OCI-LY1 (cell line): ENCODE results near the gene NUDC.
"Not testable (repeated sequence)": the region's sequence is repeated elsewhere in the genome, so short reads cannot be mapped to it uniquely, and the experiment has no call there.

ENCODE experiments used
- EZH2 ChIP-seq: fragments of 200-600 bp; sonication (generic), shearing (Covaris generic); IDR thresholded peaks from 2 replicates; pipeline ENCODE4 v1.8.0; 2017; ENCODE audit warnings: borderline replicate concordance, mixed run types, mild to moderate bottlenecking, antibody characterized with exemption, low read length, moderate library complexity, mixed read lengths
- TF ChIP-seq, protein P1 (sequence below): fragments of 200-600 bp; sonication (generic), shearing (Covaris generic); IDR thresholded peaks from 2 replicates; pipeline ENCODE4 v1.5.1; 2017; ENCODE audit warnings: mild to moderate bottlenecking, antibody characterized with exemption, low read length, moderate library complexity, mixed read lengths

DNA sequence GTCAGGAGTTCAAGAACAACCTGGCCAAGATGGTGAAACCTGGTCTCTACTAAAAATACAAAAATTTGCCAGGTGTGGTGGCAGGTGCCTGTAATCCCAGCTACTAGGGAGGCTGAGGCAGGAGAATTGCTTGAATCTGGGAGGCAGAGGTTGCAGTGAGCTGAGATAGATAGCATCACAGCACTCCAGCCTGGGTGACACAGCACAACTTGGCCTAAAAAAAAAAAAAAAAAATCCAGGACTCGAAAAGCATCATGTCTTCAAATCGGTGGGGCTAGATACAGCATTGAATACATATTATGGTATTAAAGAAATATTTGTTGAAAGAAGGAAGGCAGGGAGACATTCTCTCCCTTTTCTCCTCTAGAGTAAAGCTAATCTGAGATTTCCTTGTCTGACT, 48.4 kb upstream of the NUDC start:
- TF ChIP-seq, protein P1, sequence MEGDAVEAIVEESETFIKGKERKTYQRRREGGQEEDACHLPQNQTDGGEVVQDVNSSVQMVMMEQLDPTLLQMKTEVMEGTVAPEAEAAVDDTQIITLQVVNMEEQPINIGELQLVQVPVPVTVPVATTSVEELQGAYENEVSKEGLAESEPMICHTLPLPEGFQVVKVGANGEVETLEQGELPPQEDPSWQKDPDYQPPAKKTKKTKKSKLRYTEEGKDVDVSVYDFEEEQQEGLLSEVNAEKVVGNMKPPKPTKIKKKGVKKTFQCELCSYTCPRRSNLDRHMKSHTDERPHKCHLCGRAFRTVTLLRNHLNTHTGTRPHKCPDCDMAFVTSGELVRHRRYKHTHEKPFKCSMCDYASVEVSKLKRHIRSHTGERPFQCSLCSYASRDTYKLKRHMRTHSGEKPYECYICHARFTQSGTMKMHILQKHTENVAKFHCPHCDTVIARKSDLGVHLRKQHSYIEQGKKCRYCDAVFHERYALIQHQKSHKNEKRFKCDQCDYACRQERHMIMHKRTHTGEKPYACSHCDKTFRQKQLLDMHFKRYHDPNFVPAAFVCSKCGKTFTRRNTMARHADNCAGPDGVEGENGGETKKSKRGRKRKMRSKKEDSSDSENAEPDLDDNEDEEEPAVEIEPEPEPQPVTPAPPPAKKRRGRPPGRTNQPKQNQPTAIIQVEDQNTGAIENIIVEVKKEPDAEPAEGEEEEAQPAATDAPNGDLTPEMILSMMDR: not testable (repeated sequence)
- not testable (repeated sequence) for TF ChIP-seq EZH2
